GM12891 (cell line): ENCODE results near the gene LIF.

Experiments used
- PAX5 ChIP-seq: IDR thresholded peaks from 2 replicates; pipeline ENCODE4 v1.6.1; 2011; ENCODE audit warnings: low read length, moderate library complexity, mild to moderate bottlenecking; ENCODE audit not compliant: insufficient read depth, severe bottlenecking
- POLR2A ChIP-seq: IDR thresholded peaks from 2 replicates; pipeline ENCODE4 v1.6.1; 2011; ENCODE audit warnings: low read depth, low read length, control low read depth
- POLR2AphosphoS5 ChIP-seq: IDR thresholded peaks from 2 replicates; pipeline ENCODE4 v1.6.1; 2011; ENCODE audit warnings: low read depth, low read length, control low read depth
- POU2F2 ChIP-seq: IDR thresholded peaks from 2 replicates; pipeline ENCODE4 v1.6.1; 2011; ENCODE audit warnings: low read depth, mild to moderate bottlenecking, control low read depth, low read length, moderate library complexity
- SPI1 ChIP-seq: IDR thresholded peaks from 2 replicates; pipeline ENCODE4 v1.6.1; 2011; ENCODE audit warnings: low read depth, low read length, control low read depth
- TAF1 ChIP-seq: IDR thresholded peaks from 2 replicates; pipeline ENCODE4 v1.6.1; 2011; ENCODE audit warnings: low read depth, low read length, control low read depth

GRCh38 chr22:30284172-30284571 lies 37.6 kb upstream of the LIF start:
- TF ChIP-seq POLR2A (no peak), POLR2AphosphoS5 (no peak), TAF1 (no peak), POU2F2 (no peak), SPI1 (no peak), PAX5 (no peak)
